Effector memory CD8-positive, alpha-beta T cell (primary cell): ENCODE results near the gene TBX22.
"Not testable (repeated sequence)": the region's sequence is repeated elsewhere in the genome, so short reads cannot be mapped to it uniquely, and the experiment has no call there.

Source experiments
- ATAC-seq: fragments of 150-1000 bp; cut with Tn5 transposase; replicated peaks from 2 replicates; pipeline ENCODE4 v1.10.0; 2021; ENCODE audit warnings: mild to moderate bottlenecking, moderate library complexity
- DNase-seq, 3 experiments: peaks; one replicate each; pipeline ENCODE4 v3.0.0; 2021
- H3K27ac Mint-ChIP-seq, 2 donors: one replicate each; pipeline ENCODE4 v1.8.0; 2022; ENCODE audit warnings: mild to moderate bottlenecking in 2 of 2, mixed read lengths in 2 of 2, moderate library complexity in 2 of 2
- H3K27me3 Mint-ChIP-seq, 2 donors: one replicate each; pipeline ENCODE4 v1.8.0; 2022; ENCODE audit warnings: mixed read lengths in 2 of 2
- H3K36me3 Mint-ChIP-seq: one replicate; pipeline ENCODE4 v1.8.0; 2022; ENCODE audit warnings: mild to moderate bottlenecking, moderate library complexity, mixed read lengths; ENCODE audit not compliant: insufficient read depth
- H3K4me1 Mint-ChIP-seq, 2 donors: one replicate each; pipeline ENCODE4 v1.8.0; 2022; ENCODE audit warnings: low read depth in 2 of 2, mixed read lengths in 2 of 2
- H3K4me3 Mint-ChIP-seq, 2 donors: one replicate each; pipeline ENCODE4 v1.8.0; 2022; ENCODE audit warnings: mild to moderate bottlenecking in 2 of 2, mixed read lengths in 2 of 2, moderate library complexity in 2 of 2
- H3K9me3 Mint-ChIP-seq, 2 donors: one replicate each; pipeline ENCODE4 v1.8.0; 2022; ENCODE audit warnings: mixed read lengths in 2 of 2
- total RNA-seq, 9 experiments: gene quantifications; one replicate each; lab custom pipeline; 2026; lab: John Stamatoyannopoulos, UW

TBX22 gene, protein sequence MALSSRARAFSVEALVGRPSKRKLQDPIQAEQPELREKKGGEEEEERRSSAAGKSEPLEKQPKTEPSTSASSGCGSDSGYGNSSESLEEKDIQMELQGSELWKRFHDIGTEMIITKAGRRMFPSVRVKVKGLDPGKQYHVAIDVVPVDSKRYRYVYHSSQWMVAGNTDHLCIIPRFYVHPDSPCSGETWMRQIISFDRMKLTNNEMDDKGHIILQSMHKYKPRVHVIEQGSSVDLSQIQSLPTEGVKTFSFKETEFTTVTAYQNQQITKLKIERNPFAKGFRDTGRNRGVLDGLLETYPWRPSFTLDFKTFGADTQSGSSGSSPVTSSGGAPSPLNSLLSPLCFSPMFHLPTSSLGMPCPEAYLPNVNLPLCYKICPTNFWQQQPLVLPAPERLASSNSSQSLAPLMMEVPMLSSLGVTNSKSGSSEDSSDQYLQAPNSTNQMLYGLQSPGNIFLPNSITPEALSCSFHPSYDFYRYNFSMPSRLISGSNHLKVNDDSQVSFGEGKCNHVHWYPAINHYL
- total RNA-seq = 0 to 0.06 (median 0) reads per million in 9 experiments

- peaks cover 0 to 8% of the 10 kb centered on the region in 2 donors for H3K9me3 Mint-ChIP-seq
- no peaks in the 10 kb centered on the region for H3K4me1 Mint-ChIP-seq
- ATAC-seq (no peak), DNase-seq (no peak)
- H3K4me3 Mint-ChIP-seq = no peak within 1 kb of the TSS
- H3K27me3 Mint-ChIP-seq = no peaks in the 10 kb centered on the region
- H3K36me3 Mint-ChIP-seq = no peaks in the 10 kb centered on the region
- H3K27ac Mint-ChIP-seq = no peak within 1 kb of the TSS
These were observed at the start of gene TBX22 for GRCh38 chrX:80014141-80014940. TBX22 (plus strand) TSS chrX:80014753; CDS start chrX:80022270, 7,517 bp downstream.

GRCh38 chrX:79975605-79976004, 38.9 kb upstream of the TBX22 start:
- no peaks in the 10 kb centered on the region for H3K27me3 Mint-ChIP-seq
- H3K4me1 Mint-ChIP-seq = no peaks in the 10 kb centered on the region
- H3K36me3 Mint-ChIP-seq = no peaks in the 10 kb centered on the region
- DNase-seq (no peak), ATAC-seq (no peak)
- no peak overlapping the region for H3K27ac Mint-ChIP-seq
- H3K4me3 Mint-ChIP-seq = no peak overlapping the region
- peaks cover 0 to 3% of the 10 kb centered on the region in 2 donors for H3K9me3 Mint-ChIP-seq

GRCh38 chrX:80004458-80004857, 10.1 kb upstream of the TBX22 start:
- ATAC-seq (no peak), DNase-seq (no peak)
- no peaks in the 10 kb centered on the region for H3K9me3 Mint-ChIP-seq
- no peak overlapping the region for H3K4me3 Mint-ChIP-seq
- no peaks in the 10 kb centered on the region for H3K4me1 Mint-ChIP-seq
- no peak overlapping the region for H3K27ac Mint-ChIP-seq
- no peaks in the 10 kb centered on the region for H3K36me3 Mint-ChIP-seq
- H3K27me3 Mint-ChIP-seq = no peaks in the 10 kb centered on the region

DNA sequence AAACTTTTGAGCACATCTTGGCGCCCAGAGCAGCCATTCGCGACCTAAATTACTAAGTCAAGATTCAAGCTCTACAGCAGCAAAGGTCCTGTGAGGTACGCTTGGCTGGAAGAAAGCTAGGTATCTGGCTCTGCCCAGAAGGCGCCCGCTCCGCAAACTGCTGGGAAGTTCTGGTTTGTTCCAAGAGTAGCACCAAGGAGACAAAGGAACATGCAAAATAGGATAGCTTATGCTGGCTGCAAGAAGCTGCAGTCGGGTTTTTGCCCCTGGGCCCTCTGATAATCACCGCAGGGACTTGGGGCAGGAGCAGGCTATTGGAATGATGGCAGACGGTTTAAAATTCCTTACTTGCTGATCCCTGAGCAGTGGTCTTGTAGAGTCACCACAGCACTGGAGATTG, 3.0 kb upstream of the TBX22 start:
- no peaks in the 10 kb centered on the region for H3K27me3 Mint-ChIP-seq

DNA sequence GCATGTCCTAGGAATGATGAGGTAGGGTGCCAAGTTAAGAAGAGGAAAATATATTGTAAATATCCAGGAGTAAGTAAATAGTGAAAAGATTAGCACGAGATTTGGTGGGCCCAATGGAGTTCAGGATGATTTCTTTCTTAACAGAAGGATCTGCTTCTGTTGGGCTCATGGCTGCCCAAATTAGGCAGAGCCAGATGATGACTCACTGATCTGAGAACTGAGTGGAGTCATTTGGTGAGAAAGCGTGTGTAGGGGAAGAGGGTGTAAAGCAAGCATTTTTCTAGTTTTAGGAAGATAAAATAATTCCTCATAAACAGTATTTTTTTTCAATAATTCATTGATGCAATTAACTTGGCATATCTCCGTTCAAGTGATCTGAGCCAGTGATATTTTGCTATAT, 1.6 kb downstream of the TBX22 start:
- H3K27me3 Mint-ChIP-seq = no peaks in the 10 kb centered on the region
- H3K27ac Mint-ChIP-seq = no peak overlapping the region
- no peaks in the 10 kb centered on the region for H3K4me1 Mint-ChIP-seq
- no peak overlapping the region for H3K4me3 Mint-ChIP-seq
- no peaks in the 10 kb centered on the region for H3K36me3 Mint-ChIP-seq
- DNase-seq (no peak), ATAC-seq (no peak)
- peaks cover 0 to 8% of the 10 kb centered on the region in 2 donors for H3K9me3 Mint-ChIP-seq

More for the DNA sequence above, 3.0 kb upstream of the TBX22 start:
- DNase-seq = no peak
- Mint-ChIP-seq H3K9me3 (peaks cover 0 to 8% of the 10 kb centered on the region in 2 donors), H3K36me3 (no peaks in the 10 kb centered on the region), H3K4me3 (no peak overlapping the region), H3K27ac (no peak overlapping the region), H3K4me1 (no peaks in the 10 kb centered on the region)
- no peak for ATAC-seq

DNA sequence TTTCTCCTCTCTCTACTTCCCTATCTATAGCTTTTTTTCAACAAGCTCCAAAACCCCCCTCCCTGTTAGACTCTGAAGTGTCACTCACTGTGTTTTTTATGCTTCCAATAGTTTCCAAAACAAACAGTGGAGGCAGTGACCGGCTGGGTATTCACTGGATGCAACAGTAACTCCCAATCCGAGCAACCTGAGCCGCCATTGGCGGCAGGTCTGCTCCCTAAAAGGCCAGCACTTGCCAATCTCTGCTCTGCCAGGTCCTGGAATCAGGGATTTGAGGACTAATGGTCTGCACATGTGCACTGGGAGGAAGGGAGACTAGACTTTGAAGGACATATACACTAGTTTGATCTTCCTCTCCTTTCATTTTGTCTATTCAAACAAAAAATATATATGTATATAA, 7.1 kb downstream of the TBX22 start:
- Mint-ChIP-seq H3K27me3 (no peaks in the 10 kb centered on the region), H3K4me3 (no peak overlapping the region), H3K9me3 (no peaks in the 10 kb centered on the region), H3K27ac (no peak overlapping the region), H3K4me1 (no peaks in the 10 kb centered on the region), H3K36me3 (no peaks in the 10 kb centered on the region)
- DNase-seq = no peak
- no peak for ATAC-seq

GRCh38 chrX:80022363-80023031, 7.9 kb downstream of the TBX22 start:
- H3K36me3 Mint-ChIP-seq = no peaks in the 10 kb centered on the region
- no peak overlapping the region for H3K4me3 Mint-ChIP-seq
- DNase-seq (no peak), ATAC-seq (no peak)
- no peaks in the 10 kb centered on the region for H3K9me3 Mint-ChIP-seq
- H3K4me1 Mint-ChIP-seq = no peaks in the 10 kb centered on the region
- no peak overlapping the region for H3K27ac Mint-ChIP-seq
- no peaks in the 10 kb centered on the region for H3K27me3 Mint-ChIP-seq

DNA sequence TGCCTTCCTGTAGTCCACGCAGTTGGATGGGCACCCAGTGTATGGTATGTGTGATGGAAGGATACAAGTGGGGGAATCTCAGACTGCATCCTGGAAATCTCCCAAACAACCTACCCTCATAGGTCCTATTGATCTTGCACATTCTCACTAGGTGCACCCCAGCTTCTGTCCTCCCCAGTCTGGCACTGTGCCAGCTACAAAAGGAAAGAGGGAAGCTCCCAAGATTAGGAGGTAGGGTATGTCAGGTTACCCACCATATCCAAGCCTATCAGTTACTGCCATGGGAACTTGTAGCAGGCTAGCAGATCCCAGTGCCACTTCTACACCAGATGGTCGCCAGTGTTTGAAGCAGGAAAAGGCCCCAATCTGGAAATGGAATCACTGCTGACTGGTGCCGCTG, 11.6 kb downstream of the TBX22 start:
- Mint-ChIP-seq H3K9me3 (no peaks in the 10 kb centered on the region), H3K4me1 (no peaks in the 10 kb centered on the region), H3K27me3 (no peaks in the 10 kb centered on the region), H3K36me3 (no peaks in the 10 kb centered on the region), H3K27ac (no peak overlapping the region), H3K4me3 (no peak overlapping the region)
- DNase-seq (no peak), ATAC-seq (no peak)

DNA sequence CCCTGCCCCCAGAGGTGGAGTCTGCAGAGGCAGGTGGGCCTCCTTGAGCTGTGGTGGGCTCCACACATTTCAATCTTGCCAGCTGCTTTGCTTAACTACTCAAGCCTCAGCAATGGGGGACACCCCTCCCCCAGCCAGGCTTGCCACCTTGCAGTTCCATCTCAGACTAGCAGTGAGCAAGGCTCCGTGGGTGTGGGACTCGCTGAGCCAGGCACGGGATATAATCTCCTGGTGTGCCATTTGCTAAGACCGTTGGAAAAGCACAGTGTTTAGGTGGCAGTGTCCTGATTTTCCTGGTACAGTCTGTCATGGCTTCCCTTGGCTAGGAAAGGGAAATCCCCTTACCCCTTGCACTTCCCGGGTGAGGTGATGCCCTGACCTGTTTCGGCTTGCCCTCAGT, 51.6 kb downstream of the TBX22 start:
- H3K9me3 Mint-ChIP-seq = peaks cover 1 to 16% of the 10 kb centered on the region in 2 donors
- H3K4me1 Mint-ChIP-seq, H3K27ac Mint-ChIP-seq, H3K4me3 Mint-ChIP-seq, ATAC-seq, DNase-seq, H3K27me3 Mint-ChIP-seq, H3K36me3 Mint-ChIP-seq: not testable (repeated sequence)

GRCh38 chrX:80075625-80076024, 61.1 kb downstream of the TBX22 start:
- not testable (repeated sequence) for H3K9me3 Mint-ChIP-seq, DNase-seq, H3K36me3 Mint-ChIP-seq, H3K27me3 Mint-ChIP-seq, H3K27ac Mint-ChIP-seq, ATAC-seq, H3K4me1 Mint-ChIP-seq, H3K4me3 Mint-ChIP-seq
